Medulla oblongata (tissue), 1 donor: ENCODE data around the gene MILR1.
A peak's percentile ranks its signal among the peaks of the same experiment; 100 is the strongest.
"Not testable (repeated sequence)": the region's sequence is repeated elsewhere in the genome, so short reads cannot be mapped to it uniquely, and the experiment has no call there.

Experiments used
- DNase-seq: peaks from one replicate; pipeline ENCODE4 v3.0.0-alpha.2; 2015; ENCODE audit errors: extremely low spot score

Gene MILR1

GRCh38 chr17:64428406-64428805 lies 20.5 kb upstream of the MILR1 start:
- no peak for DNase-seq

- DNase-seq, result not testable (repeated sequence)
Measured at GRCh38 chr17:64430036-64430435, 18.9 kb upstream of the MILR1 start.

GRCh38 chr17:64431534-64431933 lies 17.4 kb upstream of the MILR1 start:
- no peak for DNase-seq

- DNase-seq, result no peak
Measured at GRCh38 chr17:64437944-64438525, 10.9 kb upstream of the MILR1 start.

- not testable (repeated sequence) for DNase-seq
Measured at GRCh38 chr17:64439521-64439920, 9.4 kb upstream of the MILR1 start.

- DNase-seq, result no peak
Measured at GRCh38 chr17:64439956-64440355, 9.0 kb upstream of the MILR1 start.

GRCh38 chr17:64441772-64442540 lies 7.0 kb upstream of the MILR1 start:
- peak; percentile 74 for DNase-seq

- DNase-seq, result no peak
Measured at GRCh38 chr17:64442541-64442971, 6.4 kb upstream of the MILR1 start.

- no peak for DNase-seq
Measured at GRCh38 chr17:64443086-64443760, 5.7 kb upstream of the MILR1 start.

GRCh38 chr17:64447526-64447925 lies 1.4 kb upstream of the MILR1 start:
- no peak for DNase-seq

GRCh38 chr17:64449545-64449944 lies 630 bp downstream of the MILR1 start:
- no peak for DNase-seq

- DNase-seq, result peak; percentile 35
Measured at GRCh38 chr17:64455993-64456885, 7.3 kb downstream of the MILR1 start.

- no peak for DNase-seq
Measured at GRCh38 chr17:64457156-64457555, 8.2 kb downstream of the MILR1 start.

- DNase-seq, result no peak
Measured at GRCh38 chr17:64458756-64459155, 9.8 kb downstream of the MILR1 start.

- DNase-seq, result no peak
Measured at GRCh38 chr17:64459284-64459747, 10.4 kb downstream of the MILR1 start.

- DNase-seq, result not testable (repeated sequence)
Measured at GRCh38 chr17:64459818-64460217, 10.9 kb downstream of the MILR1 start.

- DNase-seq, result no peak
Measured at GRCh38 chr17:64460955-64461354, 12.0 kb downstream of the MILR1 start.

- no peak for DNase-seq
Measured at GRCh38 chr17:64461788-64462187, 12.9 kb downstream of the MILR1 start.

GRCh38 chr17:64466019-64466735 lies 17.3 kb downstream of the MILR1 start:
- DNase-seq, result no peak

- not testable (repeated sequence) for DNase-seq
Measured at GRCh38 chr17:64466834-64467233, 17.9 kb downstream of the MILR1 start.

GRCh38 chr17:64470625-64471024 lies 21.7 kb downstream of the MILR1 start:
- DNase-seq, result no peak
